HG03108 (cell line): ENCODE measurements around the gene PHTF1.

Experiments
- ATAC-seq: cut with Tn5 transposase; IDR thresholded peaks from one replicate; pipeline ENCODE4 v1.9.1; 2021; ENCODE audit warnings: moderate library complexity; ENCODE audit not compliant: unreplicated experiment

PHTF1 gene

DNA sequence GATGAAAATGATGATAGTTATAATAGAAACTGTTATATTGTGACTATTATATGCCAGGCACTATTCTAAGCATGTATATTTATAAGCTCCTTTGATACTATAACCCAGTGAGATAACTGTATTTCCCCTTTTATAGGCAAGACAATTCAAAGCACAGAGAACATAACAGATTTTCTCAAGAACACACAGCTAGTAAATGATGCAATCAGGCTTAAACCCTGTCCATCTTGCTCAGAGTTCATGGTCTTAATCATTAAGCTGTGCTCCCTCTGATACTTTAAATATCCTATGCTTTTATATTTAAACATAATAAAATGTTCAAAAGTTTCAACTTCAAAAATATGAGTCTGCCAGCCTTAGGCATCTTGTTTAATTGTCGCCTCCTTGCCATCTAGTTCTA is 88.6 kb downstream of the PHTF1 start:
- no peak for ATAC-seq

DNA sequence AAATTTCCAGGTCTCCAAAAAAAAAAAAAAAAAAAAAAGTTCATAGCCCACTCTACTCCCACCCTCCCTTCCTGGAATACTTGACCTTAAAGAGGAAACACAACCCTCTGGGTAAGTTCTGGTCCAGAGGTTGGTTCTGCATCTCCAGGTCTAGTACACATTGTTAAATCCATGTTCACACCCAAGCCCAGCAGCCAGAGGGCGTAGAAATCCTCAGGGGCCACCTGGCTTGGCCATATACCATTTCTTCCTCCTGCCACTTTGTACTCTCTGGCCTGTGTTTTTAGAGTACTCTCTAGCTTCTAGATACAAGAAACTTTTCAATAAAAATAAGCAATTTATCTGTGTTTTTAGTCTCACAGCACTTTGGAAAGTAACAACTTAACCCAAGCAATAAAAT is 89.3 kb downstream of the PHTF1 start:
- ATAC-seq: no peak

DNA sequence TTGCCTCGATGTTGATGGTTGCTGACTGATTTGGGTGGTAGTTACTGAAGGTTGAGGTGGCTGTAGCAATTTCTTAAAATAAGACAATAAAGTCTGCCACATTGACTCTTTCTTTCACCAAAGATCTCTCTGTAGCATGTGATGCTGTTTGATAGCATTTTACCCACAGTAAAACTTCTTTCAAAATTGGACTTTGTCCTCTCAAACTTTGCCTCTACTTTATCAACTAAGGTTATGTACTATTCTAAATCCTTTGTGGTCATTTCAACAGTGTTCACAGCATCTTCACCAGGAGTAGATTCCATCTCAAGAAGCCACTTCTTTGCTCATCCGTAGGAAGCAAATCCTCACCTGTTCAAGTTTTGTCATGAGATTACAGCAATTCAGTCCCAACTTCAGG is 93.2 kb downstream of the PHTF1 start:
- ATAC-seq: no peak

GRCh38 chr1:113665071-113665470 is 94.2 kb downstream of the PHTF1 start:
- ATAC-seq: no peak

- ATAC-seq: no peak
Measured at GRCh38 chr1:113663165-113663951, 95.9 kb downstream of the PHTF1 start.

DNA sequence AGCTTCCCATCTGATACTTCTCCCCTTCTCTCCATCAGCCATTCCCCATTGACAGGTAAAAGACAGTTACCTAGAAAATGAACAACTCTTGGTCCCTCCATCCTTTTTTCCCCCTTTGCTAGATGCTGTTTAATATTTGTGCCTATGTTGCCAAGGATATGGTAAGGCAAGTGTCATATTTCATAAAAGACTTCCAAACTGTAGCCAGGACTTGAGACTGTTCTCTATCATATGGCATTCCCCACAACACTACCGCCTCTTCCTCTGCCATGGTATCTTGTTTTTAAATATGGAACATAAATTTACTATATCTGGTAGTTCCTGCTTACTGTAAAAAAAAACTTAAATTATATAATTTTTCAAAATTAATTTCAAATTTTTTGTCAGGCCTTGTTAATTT is 97.2 kb downstream of the PHTF1 start:
- ATAC-seq: no peak

DNA sequence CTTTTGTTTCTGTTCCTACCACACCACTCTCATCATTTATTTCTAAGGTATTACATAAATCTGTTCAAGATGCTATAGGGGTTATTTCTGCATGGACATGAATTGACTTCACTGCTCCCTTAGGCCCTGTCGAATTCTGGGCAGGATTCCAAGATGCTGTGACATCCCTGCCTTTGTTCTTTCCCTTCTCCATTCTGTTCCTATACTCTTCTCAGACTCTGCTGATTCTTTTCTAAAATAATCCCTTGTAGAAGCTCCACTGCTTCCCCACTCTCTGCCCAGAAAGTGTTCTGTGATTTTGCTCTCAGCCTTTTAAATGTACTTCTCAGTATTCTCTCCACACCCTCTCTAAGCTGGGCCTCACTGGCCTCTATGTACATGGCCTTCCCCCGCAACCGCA is 99.2 kb downstream of the PHTF1 start:
- no peak for ATAC-seq

- no peak for ATAC-seq
Measured at GRCh38 chr1:113659556-113659955, 99.7 kb downstream of the PHTF1 start.

GRCh38 chr1:113659035-113659434 is 100.3 kb downstream of the PHTF1 start:
- ATAC-seq: no peak

DNA sequence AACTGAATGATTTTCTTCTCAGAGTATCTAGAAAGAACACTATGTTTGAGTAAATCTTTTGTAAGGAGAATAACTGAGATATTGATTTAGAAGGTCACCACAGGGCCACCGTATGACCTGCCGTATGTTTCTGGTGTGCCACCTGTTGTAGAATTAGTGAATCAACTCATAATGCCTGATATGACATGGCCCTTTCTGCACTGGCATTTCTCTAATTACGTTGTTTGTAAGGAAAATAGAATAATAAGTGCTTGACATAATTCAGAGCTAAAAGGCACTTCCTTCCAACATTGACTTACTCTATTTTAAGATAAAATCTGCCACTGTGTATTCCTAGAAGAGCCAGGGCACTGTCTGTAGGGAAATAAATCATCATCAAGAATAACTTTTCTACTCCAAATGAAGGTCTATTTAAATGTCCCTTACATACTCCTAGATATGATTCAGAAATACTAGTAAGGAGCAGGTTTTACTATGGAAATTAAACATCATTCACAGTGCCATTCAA is 101.7 kb downstream of the PHTF1 start:
- no peak for ATAC-seq

DNA sequence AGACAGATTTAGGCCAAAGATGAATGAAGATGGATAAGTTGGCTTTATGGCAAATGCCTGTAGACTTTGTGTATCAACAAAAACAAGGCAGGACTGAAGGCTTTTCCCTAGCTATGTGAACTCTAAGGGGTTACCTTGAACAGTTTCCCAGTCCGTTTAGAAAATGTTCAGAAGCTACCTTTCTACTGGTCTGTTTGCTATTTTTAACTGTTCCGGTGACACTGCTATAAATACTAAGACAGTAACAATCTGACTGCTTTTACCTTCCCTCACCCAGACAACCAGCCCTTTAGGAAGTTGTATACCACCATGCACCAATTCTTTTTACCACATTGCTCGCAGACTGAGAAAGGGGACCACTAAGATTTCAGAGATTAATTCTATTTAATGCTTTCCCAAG is 102.2 kb downstream of the PHTF1 start:
- no peak for ATAC-seq

- no peak for ATAC-seq
Measured at GRCh38 chr1:113654883-113655282, 104.4 kb downstream of the PHTF1 start.

GRCh38 chr1:113653741-113654140 is 105.5 kb downstream of the PHTF1 start:
- ATAC-seq: no peak

GRCh38 chr1:113652771-113653170 is 106.5 kb downstream of the PHTF1 start:
- ATAC-seq: no peak

DNA sequence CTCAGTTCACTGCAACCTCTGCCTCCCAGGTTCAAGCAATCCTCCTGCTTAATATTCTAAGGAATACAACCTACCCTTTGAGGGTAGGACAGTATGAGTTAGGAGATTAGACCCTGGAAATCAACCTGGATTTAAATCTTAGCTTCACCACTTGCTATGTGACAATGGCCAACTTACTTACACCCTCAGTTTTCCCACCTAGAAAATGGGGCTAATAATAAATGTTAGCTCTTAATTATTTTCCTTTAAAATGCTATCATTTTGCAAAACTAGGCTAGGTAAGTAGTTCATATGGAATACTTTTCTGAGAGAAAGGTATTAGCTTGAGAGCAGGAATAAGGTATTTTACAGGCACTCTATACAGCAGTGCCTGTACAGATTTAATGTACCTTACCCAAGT is 110.8 kb downstream of the PHTF1 start:
- no peak for ATAC-seq

- no peak for ATAC-seq
Measured at GRCh38 chr1:113647164-113647563, 112.1 kb downstream of the PHTF1 start.
